ENCODE results near the gene CORO2A.

CORO2A gene

DNA sequence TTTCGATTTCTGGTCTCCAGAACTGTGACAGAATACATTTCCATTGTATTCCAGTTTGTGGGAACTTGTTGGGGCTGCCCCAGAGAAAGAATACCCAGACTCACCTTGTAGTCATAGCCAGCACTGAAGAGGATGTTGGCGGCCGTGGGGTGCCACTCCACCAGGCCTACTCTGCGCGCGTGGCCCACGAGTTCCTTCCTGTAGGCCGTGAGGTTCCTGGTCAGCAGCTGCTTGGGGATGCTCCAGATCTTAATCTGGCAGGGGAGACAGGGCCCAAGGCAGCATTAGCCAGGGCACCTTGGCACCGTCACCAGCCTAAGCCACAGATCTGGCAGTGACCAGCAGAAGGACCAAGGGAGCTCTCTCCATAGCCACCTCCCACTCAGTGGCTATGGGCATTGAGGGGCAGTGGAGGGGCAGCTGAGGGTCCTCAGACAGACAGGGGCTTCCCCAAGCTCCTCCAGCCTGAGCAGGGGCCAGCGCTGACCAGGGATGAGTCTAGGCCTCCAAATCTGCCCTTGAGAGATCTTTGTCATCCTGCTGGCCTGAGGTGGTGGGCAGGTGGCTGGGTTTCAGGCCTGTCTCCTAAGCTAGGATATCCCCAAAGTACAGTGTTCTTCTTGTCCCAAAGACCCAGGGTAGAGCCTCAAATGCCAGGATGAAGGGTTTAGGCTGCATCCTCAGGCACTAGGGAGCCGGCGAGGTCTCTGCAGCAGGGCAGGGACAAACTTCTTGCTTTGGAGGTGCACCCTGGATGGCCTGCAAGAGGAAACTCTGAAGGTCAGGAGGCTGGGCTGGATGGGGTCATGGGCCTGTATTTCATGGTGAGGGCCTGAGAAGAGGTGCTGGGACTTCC lies 57.5 kb downstream of the CORO2A start:
- Histone ChIP-seq H3K18ac (ENCODE audit: low read length) (peak overlapping the region; percentile 60), H2BK120ac (ENCODE audit: low read depth, low read length) (no peak overlapping the region), H3K9me3 (replicated peaks in 1 of 2; ENCODE audit: control insufficient read depth in 2 of 2, insufficient read depth in 1 of 2, low read depth in 1 of 2, low read length in 2 of 2) (no peaks in the 10 kb centered on the region), H3K4me2 (ENCODE audit: insufficient read depth, low read length, poor library complexity, severe bottlenecking) (no peak overlapping the region), H3K36me3 (replicated peaks in 1 of 2; ENCODE audit: control insufficient read depth in 2 of 2, insufficient read depth in 2 of 2, low read length in 2 of 2) (no peaks in the 10 kb centered on the region), H2BK5ac (ENCODE audit: low read length) (no peak overlapping the region), H2AFZ (ENCODE audit: low read length) (no peak overlapping the region), H2AK5ac (ENCODE audit: low read depth, low read length) (no peak overlapping the region), H2BK12ac (ENCODE audit: low read length) (peak overlapping the region; percentile 78), H3K27me3 (ENCODE audit: control insufficient read depth in 3 of 3, insufficient read depth in 3 of 3, low read depth in 1 of 3, low read length in 3 of 3) (peaks cover 0 to 26% (median 0%) of the 10 kb centered on the region in 3 experiments), H4K91ac (ENCODE audit: low read depth, low read length, poor library complexity) (no peak overlapping the region), H3K23ac (ENCODE audit: low read depth, low read length, poor library complexity) (no peak overlapping the region), H3K4me1 (ENCODE audit: control insufficient read depth in 2 of 2, insufficient read depth in 1 of 2, low read depth in 1 of 2, low read length in 2 of 2) (peaks cover 0 to 10% of the 10 kb centered on the region in 2 donors), H2BK15ac (ENCODE audit: low read length) (peak overlapping the region; percentile 37), H3K4ac (ENCODE audit: low read length) (no peak overlapping the region), H3K9ac (ENCODE audit: low read depth, low read length, poor library complexity) (no peak overlapping the region), H3K79me1 (ENCODE audit: low read depth, low read length) (no peaks in the 10 kb centered on the region), H3K4me3 (ENCODE audit: low read length in 2 of 2) (no peak overlapping the region), H4K8ac (ENCODE audit: low read depth, low read length) (no peak overlapping the region), H3K27ac (replicated peaks; ENCODE audit: low read length) (no peak overlapping the region), H3K14ac (ENCODE audit: low read length) (no peak overlapping the region)
- DNase-seq (ENCODE audit: low spot score): no peak
- no CpG with 5 or more reads among the region's 12 CpGs for whole genome bisulfite sequencing, 2 donors (ENCODE audit: extremely low coverage in 2 of 2, insufficient read length in 2 of 2, insufficient replicate concordance in 1 of 2)

DNA sequence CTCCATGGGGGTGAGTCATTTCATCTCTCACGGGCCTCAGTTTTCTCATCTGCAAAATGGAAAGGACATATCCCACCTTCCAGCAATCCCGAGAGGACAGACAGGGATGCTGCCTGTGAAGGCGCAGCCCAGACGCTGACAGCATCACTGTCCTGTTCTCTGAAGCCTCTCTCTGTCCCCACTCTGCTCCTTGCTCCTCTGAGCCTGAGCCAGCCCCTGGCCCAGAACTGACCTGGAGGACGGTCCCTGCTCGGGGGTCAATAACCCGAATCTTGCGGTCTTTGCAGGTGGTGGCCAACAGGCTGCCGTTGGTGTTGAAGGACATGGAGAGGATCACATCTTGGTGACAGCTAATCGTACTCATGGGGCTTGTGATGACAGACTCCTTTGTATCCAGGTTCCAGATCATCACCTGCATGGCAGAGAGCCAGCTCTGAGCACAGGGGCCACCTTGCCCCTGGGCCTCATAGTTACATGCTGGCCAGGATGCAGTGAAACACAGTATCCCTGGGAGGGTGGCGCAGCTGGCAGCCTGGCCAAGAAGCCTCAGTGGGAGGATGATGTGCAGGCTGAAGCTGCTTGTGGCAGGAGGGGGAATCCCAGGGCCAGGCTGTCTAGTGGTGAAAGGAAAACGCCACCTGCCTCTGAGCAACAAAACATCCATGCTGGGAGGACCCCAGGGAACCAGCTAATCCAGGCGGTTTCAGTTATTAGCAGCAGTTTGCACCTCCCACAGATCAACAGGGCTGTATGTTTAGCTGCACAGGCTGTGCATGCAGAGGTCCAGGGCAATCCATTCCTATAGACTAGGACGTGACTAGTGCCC lies 59.4 kb downstream of the CORO2A start:
- Histone ChIP-seq H3K4ac (ENCODE audit: low read length) (no peak overlapping the region), H2AFZ (ENCODE audit: low read length) (no peak overlapping the region), H3K79me1 (ENCODE audit: low read depth, low read length) (no peaks in the 10 kb centered on the region), H4K8ac (ENCODE audit: low read depth, low read length) (no peak overlapping the region), H3K18ac (ENCODE audit: low read length) (peak overlapping the region; percentile 66), H4K91ac (ENCODE audit: low read depth, low read length, poor library complexity) (no peak overlapping the region), H3K27me3 (ENCODE audit: control insufficient read depth in 3 of 3, insufficient read depth in 3 of 3, low read depth in 1 of 3, low read length in 3 of 3) (peaks cover 0 to 30% (median 0%) of the 10 kb centered on the region in 3 experiments), H3K4me3 (ENCODE audit: low read length in 2 of 2) (no peak overlapping the region), H3K9ac (ENCODE audit: low read depth, low read length, poor library complexity) (peak overlapping the region; percentile 65), H3K4me1 (ENCODE audit: control insufficient read depth in 2 of 2, insufficient read depth in 1 of 2, low read depth in 1 of 2, low read length in 2 of 2) (peaks cover 0 to 10% of the 10 kb centered on the region in 2 donors), H2BK12ac (ENCODE audit: low read length) (no peak overlapping the region), H2BK120ac (ENCODE audit: low read depth, low read length) (no peak overlapping the region), H3K27ac (replicated peaks; ENCODE audit: low read length) (peak overlapping the region; percentile 9), H3K36me3 (replicated peaks in 1 of 2; ENCODE audit: control insufficient read depth in 2 of 2, insufficient read depth in 2 of 2, low read length in 2 of 2) (no peaks in the 10 kb centered on the region), H3K14ac (ENCODE audit: low read length) (peak overlapping the region; percentile 56), H2AK5ac (ENCODE audit: low read depth, low read length) (peak overlapping the region; percentile 16), H3K23ac (ENCODE audit: low read depth, low read length, poor library complexity) (no peak overlapping the region), H2BK5ac (ENCODE audit: low read length) (no peak overlapping the region), H2BK15ac (ENCODE audit: low read length) (no peak overlapping the region), H3K4me2 (ENCODE audit: insufficient read depth, low read length, poor library complexity, severe bottlenecking) (no peak overlapping the region), H3K9me3 (replicated peaks in 1 of 2; ENCODE audit: control insufficient read depth in 2 of 2, insufficient read depth in 1 of 2, low read depth in 1 of 2, low read length in 2 of 2) (no peaks in the 10 kb centered on the region)
- no CpG with 5 or more reads among the region's 14 CpGs for WGBS, 2 donors (ENCODE audit: extremely low coverage in 2 of 2, insufficient read length in 2 of 2, insufficient replicate concordance in 1 of 2)
- peak; percentile 32 for DNase-seq (ENCODE audit: low spot score)

DNA sequence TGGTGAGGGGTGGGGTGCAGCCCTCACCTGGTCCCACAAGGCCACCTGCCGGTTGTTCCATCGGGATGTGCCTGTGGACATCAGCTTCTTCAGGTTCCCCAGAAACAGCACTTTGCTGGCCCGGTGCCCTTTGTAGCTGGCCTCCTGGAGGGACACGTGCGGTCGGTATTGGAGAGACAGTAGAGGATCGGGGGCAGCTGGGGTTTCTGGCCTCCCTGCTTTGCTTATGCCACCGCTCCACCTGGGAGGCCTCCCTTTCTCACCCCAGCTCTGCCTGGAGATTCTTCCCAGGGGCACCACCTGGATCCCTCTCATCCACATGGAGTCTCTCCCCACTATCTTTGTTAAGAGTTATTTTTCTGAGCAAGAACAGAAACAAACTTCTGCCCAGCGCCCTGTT lies 60.3 kb downstream of the CORO2A start:
- Histone ChIP-seq H2BK120ac (ENCODE audit: low read depth, low read length) (peak overlapping the region; percentile 7), H3K4me1 (ENCODE audit: control insufficient read depth in 2 of 2, insufficient read depth in 1 of 2, low read depth in 1 of 2, low read length in 2 of 2) (peaks cover 0 to 10% of the 10 kb centered on the region in 2 donors), H3K4ac (ENCODE audit: low read length) (no peak overlapping the region), H2BK15ac (ENCODE audit: low read length) (no peak overlapping the region), H2BK5ac (ENCODE audit: low read length) (no peak overlapping the region), H3K23ac (ENCODE audit: low read depth, low read length, poor library complexity) (no peak overlapping the region), H3K9ac (ENCODE audit: low read depth, low read length, poor library complexity) (no peak overlapping the region), H3K4me2 (ENCODE audit: insufficient read depth, low read length, poor library complexity, severe bottlenecking) (no peak overlapping the region), H2BK12ac (ENCODE audit: low read length) (no peak overlapping the region), H3K4me3 (ENCODE audit: low read length in 2 of 2) (no peak overlapping the region), H3K79me1 (ENCODE audit: low read depth, low read length) (no peaks in the 10 kb centered on the region), H3K9me3 (replicated peaks in 1 of 2; ENCODE audit: control insufficient read depth in 2 of 2, insufficient read depth in 1 of 2, low read depth in 1 of 2, low read length in 2 of 2) (no peaks in the 10 kb centered on the region), H2AFZ (ENCODE audit: low read length) (no peak overlapping the region), H3K14ac (ENCODE audit: low read length) (no peak overlapping the region), H3K27me3 (ENCODE audit: control insufficient read depth in 3 of 3, insufficient read depth in 3 of 3, low read depth in 1 of 3, low read length in 3 of 3) (peaks cover 0 to 24% (median 0%) of the 10 kb centered on the region in 3 experiments), H2AK5ac (ENCODE audit: low read depth, low read length) (peak overlapping the region; percentile 80), H3K27ac (replicated peaks; ENCODE audit: low read length) (no peak overlapping the region), H4K8ac (ENCODE audit: low read depth, low read length) (no peak overlapping the region), H3K18ac (ENCODE audit: low read length) (no peak overlapping the region), H3K36me3 (replicated peaks in 1 of 2; ENCODE audit: control insufficient read depth in 2 of 2, insufficient read depth in 2 of 2, low read length in 2 of 2) (no peaks in the 10 kb centered on the region), H4K91ac (ENCODE audit: low read depth, low read length, poor library complexity) (no peak overlapping the region)
- DNase-seq (ENCODE audit: low spot score): no peak
- no CpG with 5 or more reads among the region's 9 CpGs for WGBS, 2 donors (ENCODE audit: extremely low coverage in 2 of 2, insufficient read length in 2 of 2, insufficient replicate concordance in 1 of 2)
